BJ (cell line): ENCODE measurements around the gene ZGRF1. TPM values are rescaled to one million over a fixed set of nuclear protein-coding genes. Genes with fewer than 3 reads are reported as not detected.

Source experiments
- CTCF ChIA-PET: fragments of 350-600 bp; formaldehyde crosslinking; extraction: SDS; loops from one replicate; lab custom pipeline; 2021; ENCODE audit warnings: antibody characterized with exemption, inconsistent platforms; lab: Yijun Ruan, JAX
- POLR2A ChIA-PET: fragments of 300-600 bp; sonication (Branson Sonifier 250); formaldehyde crosslinking; extraction: SDS; loops from one replicate; lab custom pipeline; 2021; ENCODE audit warnings: antibody characterized with exemption; lab: Charles Lee
- DNase-seq: peaks from one replicate; pipeline ENCODE4 v3.0.0-alpha.2; 2011; ENCODE audit warnings: low read depth
- H3K27me3 ChIP-seq: 2 replicates; pipeline ENCODE4 v1.6.0; 2011; ENCODE audit warnings: low read length; ENCODE audit not compliant: control insufficient read depth, insufficient read depth
- H3K36me3 ChIP-seq: 2 replicates; pipeline ENCODE4 v1.5.1; 2011; ENCODE audit warnings: low read length; ENCODE audit not compliant: control insufficient read depth, insufficient read depth
- H3K4me3 ChIP-seq: 2 replicates; pipeline ENCODE4 v1.5.1; 2011; ENCODE audit warnings: low read depth, mild to moderate bottlenecking, control low read depth, low read length
- CTCF ChIP-seq: IDR thresholded peaks from 2 replicates; pipeline ENCODE4 v1.5.1; 2011; ENCODE audit warnings: low read depth, mild to moderate bottlenecking, control low read depth, inconsistent platforms, low read length, moderate library complexity; ENCODE audit not compliant: insufficient read depth
- polyA minus RNA-seq: library from RNA; depleted of rRNA, polyadenylated mRNA; stranded (reverse); fragments of >200 nt; gene quantifications from 2 replicates; pipeline ENCODE4 v1.2.3, GENCODE V29; 2011; rRNA and poly(A)+ RNA removed
- polyA plus RNA-seq: library from polyadenylated mRNA; depleted of rRNA; stranded (reverse); fragments of >200 nt; gene quantifications from 2 replicates; pipeline ENCODE4 v1.2.3, GENCODE V29; 2011; rRNA removed

The ZGRF1 gene
- polyA plus RNA-seq (1.4 and 3.0 TPM in 2 replicates), polyA minus RNA-seq (1.4 and 1.9 TPM in 2 replicates)

GRCh38 chr4:112636688-112637551 lies at the start of gene ZGRF1, which contains the start of gene LARP7:
Gene ZGRF1 (minus strand): TSS chr4:112636909. CDS start chr4:112633176, 3,733 bp downstream.
Gene LARP7 (plus strand): TSS chr4:112637143. CDS start chr4:112644670, 7,527 bp downstream.
- CTCF ChIA-PET = interaction anchor here (0.6 to 1.3 kb wide), 4 partner anchors 10 to 311 kb away, joined by 3 to 4 read pairs (median 4); no protein-coding TSS in a partner anchor
- POLR2A ChIA-PET = interaction anchor here (0.5 kb wide), 1 partner anchor 358 kb away, joined by 5 read pairs; no protein-coding TSS in a partner anchor
- H3K27me3 ChIP-seq = no peaks in the 10 kb centered on the region
- DNase-seq = peak; percentile 92
- no peaks in the 10 kb centered on the region for H3K36me3 ChIP-seq
- TF ChIP-seq CTCF = peak; percentile 93
- H3K4me3 ChIP-seq = peak within 1 kb of the TSS; percentile 59

- no peak for TF ChIP-seq CTCF
- Histone ChIP-seq H3K4me3 (no peak overlapping the region), H3K36me3 (no peaks in the 10 kb centered on the region), H3K27me3 (no peaks in the 10 kb centered on the region)
- CTCF ChIA-PET = interaction anchor here (1.2 kb wide), 1 partner anchor 81 kb away, joined by 4 read pairs; no protein-coding TSS in a partner anchor
- no peak for DNase-seq
- POLR2A ChIA-PET = no interaction called here
Observed at GRCh38 chr4:112680996-112681395, 44.3 kb upstream of the ZGRF1 start.

- CTCF ChIA-PET = no interaction called here
- POLR2A ChIA-PET = no interaction called here
- DNase-seq = no peak
- no peaks in the 10 kb centered on the region for H3K36me3 ChIP-seq
- TF ChIP-seq CTCF = no peak
- 0 out of 2 replicates have a peak, but pooled peaks cover 1% of the 10 kb centered on the region for H3K27me3 ChIP-seq
- H3K4me3 ChIP-seq = no peak overlapping the region
Observed at GRCh38 chr4:112677519-112678091, 40.9 kb upstream of the ZGRF1 start.

GRCh38 chr4:112674376-112674775 lies 37.7 kb upstream of the ZGRF1 start:
- Histone ChIP-seq H3K4me3 (no peak overlapping the region), H3K27me3 (0 out of 2 replicates have a peak, but pooled peaks cover 1% of the 10 kb centered on the region), H3K36me3 (no peaks in the 10 kb centered on the region)
- POLR2A ChIA-PET = no interaction called here
- CTCF ChIA-PET = no interaction called here
- no peak for DNase-seq
- no peak for TF ChIP-seq CTCF

- no peak overlapping the region for H3K4me3 ChIP-seq
- TF ChIP-seq CTCF = no peak
- H3K36me3 ChIP-seq = no peaks in the 10 kb centered on the region
- 0 out of 2 replicates have a peak, but pooled peaks cover 1% of the 10 kb centered on the region for H3K27me3 ChIP-seq
- POLR2A ChIA-PET = no interaction called here
- CTCF ChIA-PET = no interaction called here
- no peak for DNase-seq
Observed at GRCh38 chr4:112673686-112674085, 37.0 kb upstream of the ZGRF1 start.
